PFSK-1 (cell line): ENCODE results near the gene ARHGEF11.

Source experiments
- FOXP2 ChIP-seq: optimal IDR thresholded peaks from 2 replicates; pipeline ENCODE3; 2011; ENCODE audit warnings: borderline replicate concordance, control low read depth, inconsistent platforms; ENCODE audit not compliant: insufficient read depth; ENCODE audit errors: extremely low read length, extremely low read depth
- POLR2AphosphoS5 ChIP-seq: IDR thresholded peaks from 2 replicates; pipeline ENCODE4 v1.6.1; 2012; ENCODE audit warnings: low read depth, mild to moderate bottlenecking, control low read depth, low read length, moderate library complexity
- SIN3A ChIP-seq: IDR thresholded peaks from 2 replicates; pipeline ENCODE4 v1.6.1; 2012; ENCODE audit warnings: mild to moderate bottlenecking, low read length, moderate library complexity, borderline replicate concordance; ENCODE audit not compliant: insufficient read depth
- TAF1 ChIP-seq: IDR thresholded peaks from 2 replicates; pipeline ENCODE4 v1.6.1; 2012; ENCODE audit warnings: low read length, control low read depth, borderline replicate concordance; ENCODE audit not compliant: insufficient read depth
- TF ChIP-seq, protein P1 (sequence below), 2 experiments: IDR thresholded peaks; 2 replicates each; pipeline versions ENCODE4 v1.6.1 to v1.8.0; 2011 to 2012; ENCODE audit warnings: low read depth in 2 of 2, low read length in 2 of 2, control low read depth in 1 of 2, inconsistent platforms in 1 of 2, mild to moderate bottlenecking in 1 of 2, moderate library complexity in 1 of 2; ENCODE audit not compliant: insufficient read depth in 1 of 2

ARHGEF11 gene

DNA sequence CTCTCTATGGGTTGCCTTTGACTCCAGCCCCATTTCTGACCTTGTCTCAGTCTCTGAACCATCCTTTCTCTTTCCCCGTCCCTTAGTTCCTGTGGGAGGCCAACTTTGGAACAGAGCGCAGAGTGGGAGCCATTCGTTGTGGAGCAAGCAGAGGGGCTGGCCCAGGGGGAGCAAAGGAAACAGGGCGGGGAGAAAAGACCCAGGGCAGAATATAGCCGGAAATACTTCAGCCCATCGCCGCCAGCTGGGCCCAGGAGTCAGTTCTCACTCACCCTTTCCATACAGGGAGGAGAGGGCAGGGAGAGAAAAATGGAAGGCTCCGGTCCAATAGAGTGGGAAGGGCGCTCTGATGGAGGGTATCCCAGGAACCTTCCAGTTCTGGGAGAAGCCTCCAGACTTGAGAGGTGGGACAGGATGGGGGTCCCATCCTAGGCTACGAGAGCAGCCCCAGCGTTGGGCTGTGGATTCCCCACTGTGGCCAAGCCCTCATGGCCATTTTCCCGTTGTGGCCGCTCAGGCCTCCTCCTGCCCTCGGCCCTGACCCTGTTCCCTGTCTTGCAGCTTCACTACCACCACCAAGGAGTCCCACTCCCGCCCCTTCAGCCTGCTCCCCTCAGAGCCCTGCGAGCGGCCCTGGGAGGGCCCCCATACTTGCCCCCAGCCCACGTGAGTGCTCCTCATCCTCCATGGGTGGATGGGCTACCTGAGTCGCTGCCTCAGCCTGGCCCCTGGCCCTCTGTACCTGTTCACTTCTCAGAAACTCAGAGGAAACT, 141.2 kb downstream of the ARHGEF11 start:
- TF ChIP-seq, protein P1, sequence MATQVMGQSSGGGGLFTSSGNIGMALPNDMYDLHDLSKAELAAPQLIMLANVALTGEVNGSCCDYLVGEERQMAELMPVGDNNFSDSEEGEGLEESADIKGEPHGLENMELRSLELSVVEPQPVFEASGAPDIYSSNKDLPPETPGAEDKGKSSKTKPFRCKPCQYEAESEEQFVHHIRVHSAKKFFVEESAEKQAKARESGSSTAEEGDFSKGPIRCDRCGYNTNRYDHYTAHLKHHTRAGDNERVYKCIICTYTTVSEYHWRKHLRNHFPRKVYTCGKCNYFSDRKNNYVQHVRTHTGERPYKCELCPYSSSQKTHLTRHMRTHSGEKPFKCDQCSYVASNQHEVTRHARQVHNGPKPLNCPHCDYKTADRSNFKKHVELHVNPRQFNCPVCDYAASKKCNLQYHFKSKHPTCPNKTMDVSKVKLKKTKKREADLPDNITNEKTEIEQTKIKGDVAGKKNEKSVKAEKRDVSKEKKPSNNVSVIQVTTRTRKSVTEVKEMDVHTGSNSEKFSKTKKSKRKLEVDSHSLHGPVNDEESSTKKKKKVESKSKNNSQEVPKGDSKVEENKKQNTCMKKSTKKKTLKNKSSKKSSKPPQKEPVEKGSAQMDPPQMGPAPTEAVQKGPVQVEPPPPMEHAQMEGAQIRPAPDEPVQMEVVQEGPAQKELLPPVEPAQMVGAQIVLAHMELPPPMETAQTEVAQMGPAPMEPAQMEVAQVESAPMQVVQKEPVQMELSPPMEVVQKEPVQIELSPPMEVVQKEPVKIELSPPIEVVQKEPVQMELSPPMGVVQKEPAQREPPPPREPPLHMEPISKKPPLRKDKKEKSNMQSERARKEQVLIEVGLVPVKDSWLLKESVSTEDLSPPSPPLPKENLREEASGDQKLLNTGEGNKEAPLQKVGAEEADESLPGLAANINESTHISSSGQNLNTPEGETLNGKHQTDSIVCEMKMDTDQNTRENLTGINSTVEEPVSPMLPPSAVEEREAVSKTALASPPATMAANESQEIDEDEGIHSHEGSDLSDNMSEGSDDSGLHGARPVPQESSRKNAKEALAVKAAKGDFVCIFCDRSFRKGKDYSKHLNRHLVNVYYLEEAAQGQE (IDR thresholded peaks at IDR 0.05; ENCODE audit: insufficient read depth in 1 of 2, low read depth in 2 of 2, low read length in 2 of 2): no peak
- TF ChIP-seq SIN3A (no peak), TAF1 (no peak), FOXP2 (no peak), POLR2AphosphoS5 (no peak)

DNA sequence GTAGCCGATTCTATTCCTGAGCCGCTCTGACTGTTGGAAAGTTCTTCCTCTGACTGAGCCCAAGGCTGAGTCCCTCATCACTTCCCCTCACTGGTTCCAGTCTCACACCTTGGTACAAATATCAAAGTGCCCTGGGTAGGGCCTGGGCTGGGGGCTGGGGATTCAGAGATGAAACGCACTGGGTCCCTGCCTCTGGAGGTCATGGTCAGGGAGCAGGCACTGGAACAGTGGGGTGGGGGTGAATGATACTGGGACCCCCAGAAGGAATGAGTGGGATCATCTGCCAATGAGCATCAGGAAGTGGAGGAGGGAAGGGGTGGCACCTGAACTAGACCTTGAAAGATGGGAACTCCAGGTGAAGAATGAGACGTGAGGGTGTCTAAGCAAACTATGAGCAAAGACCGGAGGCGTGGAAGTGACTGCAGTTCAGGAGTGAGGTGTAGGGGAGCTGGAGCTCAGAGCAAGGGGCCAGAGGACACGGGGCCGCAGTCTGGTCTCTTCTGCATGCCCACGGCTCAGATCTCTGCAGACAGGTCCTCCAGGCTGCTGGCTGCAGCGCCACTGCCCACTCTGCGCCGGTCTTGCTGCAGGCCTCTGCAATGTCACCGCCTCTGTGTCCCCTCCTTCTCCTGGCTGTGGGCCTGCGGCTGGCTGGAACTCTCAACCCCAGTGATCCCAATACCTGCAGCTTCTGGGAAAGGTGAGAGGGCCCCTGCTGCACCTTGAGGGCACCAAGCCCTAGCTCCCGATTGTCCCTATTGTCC, 142.0 kb downstream of the ARHGEF11 start:
- TF ChIP-seq POLR2AphosphoS5 (no peak), TAF1 (no peak), FOXP2 (no peak), SIN3A (no peak)
- TF ChIP-seq, protein P1 (IDR thresholded peaks at IDR 0.05; ENCODE audit: insufficient read depth in 1 of 2, low read depth in 2 of 2, low read length in 2 of 2): no peak

DNA sequence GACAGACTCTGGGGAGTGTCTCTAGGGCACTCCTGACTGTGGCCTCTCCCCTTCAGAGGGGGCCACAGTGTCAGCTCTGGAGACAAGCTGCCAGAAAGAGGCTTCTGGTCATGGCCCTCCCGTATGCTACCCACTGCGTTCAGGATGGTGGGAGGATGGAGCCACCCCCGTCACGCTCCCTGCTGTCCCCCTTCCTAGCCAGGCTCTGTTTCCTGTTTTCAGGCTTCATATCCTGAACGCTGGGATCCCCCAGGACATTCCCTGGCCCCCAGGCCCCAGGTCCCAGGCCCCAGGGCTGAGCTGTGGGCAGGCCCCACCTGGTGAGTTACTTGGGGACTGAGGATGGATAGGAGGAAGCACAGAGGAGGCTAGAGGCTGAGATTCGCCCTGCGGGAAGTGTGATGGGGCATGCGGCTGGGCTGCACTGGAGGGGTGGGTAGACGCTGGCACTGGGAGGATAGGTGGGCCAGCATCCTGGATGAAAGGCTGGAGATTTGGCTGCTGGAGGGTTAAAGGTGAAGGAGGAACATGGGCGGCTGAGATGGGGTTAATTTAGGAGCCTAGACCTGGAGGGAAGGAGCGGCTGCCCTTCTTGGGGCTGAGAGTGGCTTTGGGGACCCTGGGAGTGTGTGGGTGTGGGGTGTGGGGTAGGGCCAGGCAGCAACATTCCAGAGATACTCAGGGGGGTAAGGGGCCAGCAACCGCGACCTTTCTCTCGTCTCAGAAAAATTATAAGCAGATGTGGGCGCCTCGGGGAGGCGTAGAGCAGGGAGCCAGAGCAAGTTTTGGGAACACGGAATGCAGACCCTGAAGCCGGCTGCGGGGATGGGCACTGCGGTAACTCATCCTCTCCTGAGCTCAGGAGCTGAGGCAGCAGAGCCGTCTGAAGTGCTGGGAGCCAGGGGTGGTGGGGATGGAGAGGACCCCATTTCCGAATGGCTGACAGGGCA, 143.3 kb downstream of the ARHGEF11 start:
- no peak for TF ChIP-seq TAF1
- no peak for TF ChIP-seq SIN3A
- TF ChIP-seq, protein P1 (IDR thresholded peaks at IDR 0.05; ENCODE audit: insufficient read depth in 1 of 2, low read depth in 2 of 2, low read length in 2 of 2): no peak
- no peak for TF ChIP-seq POLR2AphosphoS5
- no peak for TF ChIP-seq FOXP2

DNA sequence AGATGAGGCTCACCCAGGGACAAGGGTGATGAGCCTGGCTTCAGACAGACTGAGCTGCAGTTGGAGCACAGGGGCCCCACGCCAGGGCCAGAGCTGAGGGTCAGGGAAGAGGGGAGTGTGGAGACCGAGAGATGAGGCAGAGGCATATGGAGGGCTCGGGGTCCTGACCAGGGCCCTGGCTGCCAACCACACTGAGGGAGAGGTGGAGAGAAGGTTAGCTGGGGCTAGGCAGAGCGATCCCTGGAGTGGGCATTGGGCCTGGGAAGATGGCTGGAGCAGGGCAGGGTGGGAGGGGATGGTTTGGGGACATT, 144.0 kb downstream of the ARHGEF11 start:
- TF ChIP-seq TAF1 (no peak), FOXP2 (no peak)
- TF ChIP-seq, protein P1 (IDR thresholded peaks at IDR 0.05; ENCODE audit: insufficient read depth in 1 of 2, low read depth in 2 of 2, low read length in 2 of 2): no peak
